HG03439 (cell line): ENCODE data around the gene BICDL2.
"Not testable (repeated sequence)": the region's sequence is repeated elsewhere in the genome, so short reads cannot be mapped to it uniquely, and the experiment has no call there.

Experiments used
- ATAC-seq: cut with Tn5 transposase; IDR thresholded peaks from one replicate; pipeline ENCODE4 v1.9.1; 2021; ENCODE audit warnings: mild to moderate bottlenecking, moderate library complexity; ENCODE audit not compliant: unreplicated experiment

Gene BICDL2

DNA sequence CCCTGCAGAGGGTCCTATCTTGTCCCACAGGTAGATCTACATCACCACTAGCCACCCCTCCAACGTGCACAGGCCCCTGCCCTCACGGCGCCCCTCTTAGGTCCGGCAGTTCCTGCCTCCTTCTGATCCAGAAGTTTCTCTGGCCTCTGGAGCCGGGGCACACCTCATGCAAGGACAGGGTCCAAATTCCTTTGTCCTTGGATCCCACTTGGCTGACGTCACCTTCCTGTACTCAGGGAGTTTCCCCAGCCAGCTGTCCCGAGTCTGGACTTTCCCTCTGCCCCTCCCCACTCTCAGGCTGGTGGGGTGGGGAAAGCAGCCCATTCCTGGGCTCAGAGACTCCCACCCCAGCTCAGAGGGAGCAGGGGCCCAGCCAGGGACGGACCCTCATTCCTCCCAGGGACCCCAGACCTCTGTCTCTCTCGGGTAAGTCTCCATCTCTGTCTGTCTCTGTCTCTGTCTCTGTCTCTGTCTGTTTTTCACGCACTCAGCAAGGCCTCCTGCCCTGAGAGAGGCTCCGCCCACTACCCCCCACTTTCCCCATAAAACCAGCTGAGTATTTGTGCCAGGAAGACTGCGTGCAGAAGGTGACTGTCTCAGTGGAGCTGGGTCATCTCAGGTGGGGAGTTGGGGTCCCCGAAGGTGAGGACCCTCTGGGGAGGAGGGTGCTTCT, 28.5 kb upstream of the BICDL2 start, which contains the start of gene IL32:
Gene IL32 (plus strand): TSS at position 572 of the 673 bp plus-strand sequence. CDS start 172 bp downstream, outside the sequence.
- ATAC-seq = no peak

DNA sequence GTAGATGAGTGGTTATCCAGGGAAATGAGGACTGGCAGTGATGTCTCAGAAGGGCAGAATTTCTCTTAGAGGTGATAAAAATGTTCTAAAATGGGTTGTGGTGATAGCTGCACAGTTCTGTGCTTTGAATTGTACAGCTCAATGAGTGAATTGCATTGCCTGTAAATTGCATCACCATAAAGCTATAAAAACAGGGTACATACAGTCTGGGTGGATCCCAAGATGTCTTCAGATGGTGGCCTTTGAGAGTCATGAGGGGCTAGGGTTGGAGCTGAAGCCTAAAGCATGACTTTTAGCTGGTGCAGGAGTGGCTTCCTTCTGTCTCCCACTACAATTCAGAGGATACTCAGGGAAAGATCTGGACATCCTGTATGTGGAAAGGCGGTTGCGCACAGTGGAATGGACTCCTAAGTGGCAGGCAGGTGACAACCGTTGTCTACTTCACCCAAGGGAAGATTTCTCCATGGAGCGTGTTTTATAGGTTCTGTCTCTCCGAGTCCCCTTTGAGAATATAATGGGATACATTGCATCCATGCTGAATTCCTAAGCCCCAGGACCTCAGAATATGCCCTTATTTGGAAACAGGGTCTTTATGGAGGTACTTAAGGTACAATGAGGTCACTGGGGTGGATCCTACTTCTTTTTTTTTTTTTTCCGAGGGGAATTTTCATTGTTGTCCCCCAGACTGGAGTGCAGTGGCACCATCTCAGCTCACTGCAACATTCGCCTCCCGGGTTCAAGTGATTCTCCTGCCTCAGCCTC, 27.1 kb upstream of the BICDL2 start:
- ATAC-seq = no peak

DNA sequence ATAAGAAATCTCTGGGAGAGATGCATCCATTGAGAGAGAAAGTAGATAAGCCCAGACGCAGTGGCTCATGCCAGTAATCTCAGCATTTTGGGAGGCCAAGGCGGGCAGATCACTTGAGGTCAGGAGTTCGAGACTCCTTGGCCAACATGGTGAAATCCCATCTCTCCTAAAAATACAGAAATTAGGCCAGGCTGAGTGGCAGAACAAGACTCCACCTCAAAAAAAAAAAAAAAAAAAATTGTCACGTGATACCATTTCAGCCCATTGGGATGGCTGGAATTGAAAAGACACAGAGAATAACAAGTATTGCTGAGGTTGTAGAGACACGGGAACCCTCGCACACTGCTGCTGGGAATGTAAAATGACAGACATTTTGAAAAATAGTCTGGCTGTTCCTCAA, 25.8 kb upstream of the BICDL2 start:
- no peak for ATAC-seq

DNA sequence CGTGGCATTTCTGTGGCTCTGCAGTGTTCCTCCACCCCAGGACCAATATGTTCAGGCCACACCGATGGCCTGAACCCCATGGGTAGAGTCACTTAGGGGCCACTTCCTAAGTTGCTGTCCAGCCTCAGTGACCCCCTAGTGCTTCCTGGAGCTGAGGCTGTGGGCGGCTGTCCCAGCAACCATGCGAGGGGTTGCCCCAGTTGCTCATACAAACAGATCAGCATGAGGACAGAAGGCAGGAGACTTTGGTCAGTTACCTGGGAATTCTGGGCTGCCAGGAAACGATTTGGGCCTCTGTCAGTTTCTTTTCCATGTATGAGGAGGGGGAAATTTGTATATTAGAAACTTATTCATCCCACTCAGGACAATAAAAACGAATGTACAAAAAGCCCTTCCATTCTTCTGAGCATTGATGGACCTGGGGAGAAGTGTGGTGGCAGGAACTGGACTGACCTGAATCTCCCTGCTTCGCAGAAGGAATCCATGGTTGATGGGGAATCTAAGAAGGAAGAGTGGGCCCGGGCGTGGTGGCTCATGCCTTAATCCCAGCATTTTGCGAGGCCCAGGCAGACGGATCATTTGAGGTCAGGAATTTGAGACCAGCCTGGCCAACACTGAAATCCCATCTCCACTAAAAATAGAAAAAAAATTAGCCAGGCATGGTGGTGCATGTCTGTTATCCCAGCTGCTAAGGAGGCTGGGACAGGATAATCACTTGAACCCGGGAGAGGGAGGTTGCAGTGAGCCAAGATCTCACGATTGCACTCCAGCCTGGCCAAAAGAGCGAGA, 23.8 kb upstream of the BICDL2 start:
- no peak for ATAC-seq

DNA sequence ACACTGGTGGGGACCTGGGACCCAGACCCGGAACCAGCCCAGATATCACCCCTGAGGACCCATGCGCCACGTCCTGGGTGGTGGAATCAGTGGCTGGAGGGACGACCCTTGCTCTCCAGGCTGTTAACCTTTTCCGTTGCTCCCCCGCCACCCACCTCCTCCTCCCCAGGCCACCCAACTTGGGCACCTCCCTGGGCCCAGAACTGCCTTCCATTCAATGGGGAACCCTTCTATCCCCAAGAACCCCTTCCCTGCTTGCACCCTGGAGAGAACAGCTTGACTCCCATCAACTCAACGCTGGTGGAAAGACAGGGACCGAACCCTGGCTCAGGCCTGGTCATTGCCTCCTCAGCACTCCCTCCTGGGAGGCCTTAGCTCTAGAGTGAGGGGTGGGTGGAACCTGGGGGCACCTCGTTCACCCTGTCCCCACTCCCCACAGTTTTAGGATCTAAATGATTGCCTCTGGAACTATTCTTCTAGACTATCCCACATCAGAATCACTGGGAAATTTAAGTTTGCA, 23.0 kb upstream of the BICDL2 start:
- ATAC-seq = no peak

DNA sequence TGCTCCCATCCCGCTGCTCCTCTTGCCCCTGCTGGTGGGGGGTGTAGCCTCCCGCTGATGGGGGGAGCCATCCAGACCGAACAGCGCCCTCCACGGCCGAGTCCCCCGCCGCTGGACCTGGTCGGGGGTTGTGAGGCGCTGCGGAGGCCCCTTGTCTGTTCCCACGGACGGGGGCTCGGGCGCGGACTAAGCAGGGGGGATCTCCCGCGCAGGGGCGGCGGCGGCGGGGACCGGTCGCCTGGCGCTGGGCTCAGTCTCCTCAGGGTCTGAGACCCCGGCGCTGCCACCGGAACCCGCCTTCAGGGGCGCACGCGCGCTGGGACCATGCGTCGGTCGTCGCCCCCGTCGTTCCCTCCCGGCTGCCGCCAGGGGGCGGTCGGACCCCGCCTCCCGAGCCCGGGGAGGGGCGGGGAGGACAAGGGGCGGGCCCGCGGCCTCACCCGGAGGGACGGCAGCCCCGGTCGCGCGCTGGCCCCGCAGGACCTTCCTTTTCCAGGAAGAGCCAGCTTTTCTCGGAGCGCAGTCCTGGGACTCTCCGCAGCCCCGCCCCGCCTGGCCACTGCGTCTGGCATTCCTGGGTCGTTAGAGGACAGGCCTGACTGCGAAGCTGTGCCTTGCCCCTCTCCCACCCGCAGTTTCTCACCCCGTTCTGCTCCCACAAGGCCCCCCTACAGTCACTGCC, 22.4 kb upstream of the BICDL2 start:
- peak; percentile 69 for ATAC-seq

DNA sequence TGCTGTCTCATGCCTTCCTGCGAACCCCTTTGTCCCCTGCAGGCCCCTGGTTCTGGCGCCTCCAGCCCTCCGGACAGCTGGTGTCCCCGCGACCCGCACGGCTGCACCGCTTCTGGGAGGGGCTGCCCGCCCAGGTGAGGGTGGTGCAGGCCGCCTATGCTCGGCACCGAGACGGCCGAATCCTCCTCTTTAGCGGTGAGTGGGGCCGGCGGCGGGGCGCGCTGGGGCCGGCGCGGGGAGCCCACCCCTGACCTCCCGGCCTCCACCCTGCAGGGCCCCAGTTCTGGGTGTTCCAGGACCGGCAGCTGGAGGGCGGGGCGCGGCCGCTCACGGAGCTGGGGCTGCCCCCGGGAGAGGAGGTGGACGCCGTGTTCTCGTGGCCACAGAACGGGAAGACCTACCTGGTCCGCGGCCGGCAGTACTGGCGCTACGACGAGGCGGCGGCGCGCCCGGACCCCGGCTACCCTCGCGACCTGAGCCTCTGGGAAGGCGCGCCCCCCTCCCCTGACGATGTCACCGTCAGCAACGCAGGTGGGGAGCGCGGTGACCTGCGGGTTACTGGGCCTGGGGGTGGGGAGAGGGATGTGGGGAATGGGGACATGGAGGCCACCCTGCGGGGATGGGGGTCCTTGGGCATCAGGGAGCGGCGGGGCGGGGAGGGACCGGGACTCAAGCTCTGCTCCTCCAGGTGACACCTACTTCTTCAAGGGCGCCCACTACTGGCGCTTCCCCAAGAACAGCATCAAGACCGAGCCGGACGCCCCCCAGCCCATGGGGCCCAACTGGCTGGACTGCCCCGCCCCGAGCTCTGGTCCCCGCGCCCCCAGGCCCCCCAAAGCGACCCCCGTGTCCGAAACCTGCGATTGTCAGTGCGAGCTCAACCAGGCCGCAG, 21.6 kb upstream of the BICDL2 start:
- peak; percentile 41 for ATAC-seq

DNA sequence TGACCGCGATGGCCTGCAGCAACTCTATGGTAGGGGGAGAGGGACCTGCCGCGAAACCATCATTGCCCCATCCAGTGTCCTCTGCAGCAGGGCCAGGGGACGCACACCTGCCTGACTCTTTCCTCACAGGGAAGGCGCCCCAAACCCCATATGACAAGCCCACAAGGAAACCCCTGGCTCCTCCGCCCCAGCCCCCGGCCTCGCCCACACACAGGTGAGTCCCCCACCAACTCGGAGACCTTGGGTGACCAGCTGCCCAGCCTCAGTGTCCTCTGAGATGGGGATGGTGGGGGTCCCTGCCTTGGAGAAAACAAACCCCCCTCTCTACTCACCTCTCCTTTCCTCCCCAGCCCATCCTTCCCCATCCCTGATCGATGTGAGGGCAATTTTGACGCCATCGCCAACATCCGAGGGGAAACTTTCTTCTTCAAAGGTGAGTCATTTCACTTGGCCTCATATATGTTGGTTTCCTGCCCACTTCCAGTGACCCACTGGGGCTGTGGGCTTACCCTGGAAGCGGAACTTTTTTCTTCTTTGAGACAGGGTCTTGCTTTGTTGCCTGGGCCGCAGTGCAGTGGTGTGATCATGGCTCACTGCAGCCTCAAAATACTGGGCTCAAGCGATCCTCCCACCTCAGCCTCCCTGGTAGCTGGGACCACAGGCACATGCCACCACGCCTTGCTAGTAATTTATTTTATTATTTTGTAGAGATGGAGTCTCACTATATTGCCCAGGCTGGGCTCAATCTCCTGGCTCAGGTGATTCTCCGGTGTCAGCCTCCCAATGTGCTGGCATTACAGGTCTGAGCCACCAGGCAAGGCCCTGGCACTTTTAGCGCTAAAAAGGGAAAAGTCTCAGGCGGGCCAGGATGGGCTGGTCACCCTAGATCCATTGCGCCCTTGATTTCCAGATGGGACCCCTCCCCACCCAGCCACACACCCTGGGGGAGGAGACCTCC, 20.7 kb upstream of the BICDL2 start:
- ATAC-seq = no peak

DNA sequence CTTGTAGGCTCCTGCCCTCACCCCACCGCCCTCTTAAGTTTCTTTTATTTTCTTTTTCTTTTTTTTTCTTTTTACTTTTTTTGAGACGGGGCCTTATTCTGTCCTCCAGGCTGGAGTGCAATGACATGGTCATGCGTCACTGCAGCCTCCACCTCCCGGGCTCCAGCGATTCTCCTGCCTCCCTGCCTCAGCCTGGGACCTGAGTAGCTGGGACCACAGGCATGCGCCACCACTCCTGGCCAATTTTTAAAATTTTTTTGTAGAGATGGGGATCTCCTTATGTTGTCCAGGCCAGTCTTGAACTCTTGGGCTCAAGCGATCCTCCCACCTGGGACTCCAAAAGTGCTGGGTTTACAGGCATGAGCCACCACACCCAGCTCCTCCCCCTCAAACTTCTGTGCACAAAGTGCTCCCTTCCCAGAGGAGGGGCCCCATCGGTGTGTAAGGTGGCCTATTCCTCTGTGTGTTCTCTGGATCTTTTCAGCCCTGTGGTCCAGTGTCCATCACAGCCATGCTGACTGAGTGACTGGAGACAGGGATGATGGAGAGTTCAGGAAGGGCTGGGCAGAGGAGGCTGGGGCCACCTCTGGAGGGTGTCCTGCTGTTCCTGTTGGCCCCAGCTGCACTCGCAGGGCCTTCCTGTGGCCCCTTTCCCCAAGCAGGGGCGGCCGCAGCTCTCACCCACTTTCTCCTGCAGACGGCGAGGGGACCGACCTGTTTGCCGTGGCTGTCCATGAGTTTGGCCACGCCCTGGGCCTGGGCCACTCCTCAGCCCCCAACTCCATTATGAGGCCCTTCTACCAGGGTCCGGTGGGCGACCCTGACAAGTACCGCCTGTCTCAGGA, 19.8 kb upstream of the BICDL2 start:
- no peak for ATAC-seq

DNA sequence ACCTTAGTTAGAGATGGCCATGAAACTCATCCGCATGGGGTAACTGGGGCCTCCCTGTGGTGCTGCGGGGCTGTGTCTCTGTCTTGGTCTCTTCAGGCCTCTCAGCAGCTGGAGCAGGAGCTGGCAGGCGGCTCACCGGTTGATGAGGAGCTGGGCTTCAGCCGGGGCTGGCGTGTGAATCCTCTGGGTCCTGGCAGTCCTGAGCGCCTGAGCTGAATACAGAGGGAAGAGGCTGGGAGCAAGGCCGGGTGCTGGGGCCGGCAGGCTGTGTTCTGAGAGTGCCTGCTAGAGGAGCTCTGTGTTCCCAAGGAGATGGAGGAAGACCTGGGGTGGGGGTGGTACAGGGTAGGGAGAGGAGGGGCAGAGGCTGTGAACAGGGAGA, 19.0 kb upstream of the BICDL2 start:
- ATAC-seq = not testable (repeated sequence)

DNA sequence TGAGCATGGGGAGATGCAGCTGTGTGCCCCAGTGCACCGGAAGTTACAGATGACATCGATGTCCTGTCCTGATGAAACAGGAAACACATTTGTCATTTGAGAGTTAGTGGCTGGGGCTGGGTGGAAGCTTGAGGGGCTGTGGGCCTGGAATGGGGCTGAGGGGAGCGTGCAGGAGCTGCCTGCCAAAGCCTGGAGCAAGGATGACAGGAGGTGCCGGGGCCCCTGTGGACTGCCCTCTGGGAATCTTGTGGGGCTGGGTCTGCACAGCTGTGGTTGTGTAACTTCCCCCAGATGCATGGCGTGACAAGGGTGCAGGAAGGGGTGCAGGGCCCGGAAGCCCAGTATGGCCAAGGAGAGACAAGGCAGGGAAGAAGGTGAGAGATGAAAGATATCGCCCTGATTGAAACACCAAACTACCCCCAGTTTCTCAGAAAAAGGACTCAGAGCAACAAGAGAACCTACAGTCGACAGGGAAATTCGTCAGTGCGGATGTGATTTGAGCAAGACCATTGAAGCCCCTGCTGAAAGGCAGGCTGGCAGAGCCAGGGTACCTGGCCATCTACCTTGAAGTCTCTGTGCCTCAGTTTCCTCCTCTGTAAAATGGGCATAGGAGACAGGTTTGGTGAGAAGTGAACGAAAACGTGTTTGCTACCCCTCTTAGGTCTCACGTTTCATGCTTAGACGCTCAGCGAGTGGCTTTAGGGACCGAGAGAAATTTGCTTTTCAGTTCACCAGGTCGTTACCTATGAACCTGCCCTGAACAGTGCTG, 18.4 kb upstream of the BICDL2 start:
- no peak for ATAC-seq

DNA sequence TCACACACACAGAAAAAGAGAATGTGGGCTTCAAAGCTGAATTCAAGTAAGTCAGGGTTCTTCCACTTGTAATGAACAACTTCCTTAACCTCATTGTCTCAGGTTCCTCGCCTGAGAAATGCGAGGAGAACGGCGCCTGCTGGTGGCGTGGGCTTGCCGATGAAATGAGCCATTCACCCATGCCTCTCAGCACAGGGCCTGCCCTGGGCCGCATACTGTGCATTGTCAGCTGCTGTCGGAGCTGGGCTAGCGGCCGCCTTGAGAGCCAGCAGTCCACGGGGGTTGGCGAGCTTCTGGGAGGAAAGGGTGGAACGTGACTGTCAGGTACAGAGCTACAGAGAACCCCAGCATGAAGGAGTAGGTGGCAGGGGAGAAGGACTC, 16.6 kb upstream of the BICDL2 start:
- not testable (repeated sequence) for ATAC-seq

DNA sequence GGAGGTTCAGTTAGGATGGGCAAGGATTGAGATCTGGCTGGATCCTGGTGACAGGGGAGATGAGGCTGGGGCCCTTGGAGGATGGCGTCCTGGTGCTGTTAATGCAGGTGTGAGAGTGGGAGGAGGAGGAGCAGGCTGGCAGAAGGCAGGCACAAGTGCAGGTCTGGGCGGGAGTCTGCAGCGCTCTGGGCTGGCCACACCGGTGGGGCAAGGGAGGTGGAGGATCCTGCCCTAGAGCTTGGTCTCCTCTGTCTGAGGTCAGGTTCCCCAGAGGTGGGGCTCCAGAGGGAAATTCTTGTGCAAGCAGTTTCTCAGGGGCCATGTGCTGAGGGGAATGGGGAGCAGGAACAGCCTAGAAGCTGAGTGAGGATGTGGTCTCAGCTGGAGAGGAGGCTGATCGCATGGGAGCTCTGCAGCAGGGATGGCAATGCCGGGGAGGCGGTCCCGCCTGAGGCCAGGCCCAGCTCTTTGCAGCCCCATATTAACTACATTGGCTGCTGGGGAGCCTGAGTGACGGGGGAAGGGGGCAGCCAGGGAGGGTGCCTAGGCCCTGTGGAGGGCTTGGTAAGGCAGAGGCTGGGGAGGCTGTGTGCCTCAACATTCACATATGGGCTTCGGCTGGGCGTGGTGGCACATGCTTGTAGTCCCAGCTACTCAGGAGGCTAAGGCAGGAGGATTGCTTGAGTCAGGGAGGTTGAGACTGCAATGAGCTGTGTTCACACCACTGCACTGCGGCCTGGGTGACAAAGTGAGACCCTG, 16.0 kb upstream of the BICDL2 start:
- ATAC-seq = not testable (repeated sequence)

DNA sequence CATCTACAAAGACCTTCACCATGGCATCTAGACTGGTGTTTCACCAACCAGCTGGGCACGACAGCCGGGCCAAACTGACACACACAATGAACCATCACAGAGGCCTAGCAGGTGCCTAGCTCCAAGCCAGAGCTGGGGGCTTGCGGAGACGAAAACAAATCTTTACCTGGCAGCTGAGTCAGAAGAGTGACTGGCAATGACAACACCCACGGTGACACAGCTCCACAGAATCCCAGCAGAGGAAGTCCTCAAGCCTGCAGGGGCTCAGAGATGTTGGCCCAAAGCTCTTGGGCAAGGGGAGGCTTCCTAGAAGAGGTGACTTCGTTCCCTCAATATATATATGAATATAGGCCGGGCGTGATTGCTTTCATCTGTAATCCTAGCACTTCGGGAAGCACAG, 14.8 kb upstream of the BICDL2 start:
- no peak for ATAC-seq

DNA sequence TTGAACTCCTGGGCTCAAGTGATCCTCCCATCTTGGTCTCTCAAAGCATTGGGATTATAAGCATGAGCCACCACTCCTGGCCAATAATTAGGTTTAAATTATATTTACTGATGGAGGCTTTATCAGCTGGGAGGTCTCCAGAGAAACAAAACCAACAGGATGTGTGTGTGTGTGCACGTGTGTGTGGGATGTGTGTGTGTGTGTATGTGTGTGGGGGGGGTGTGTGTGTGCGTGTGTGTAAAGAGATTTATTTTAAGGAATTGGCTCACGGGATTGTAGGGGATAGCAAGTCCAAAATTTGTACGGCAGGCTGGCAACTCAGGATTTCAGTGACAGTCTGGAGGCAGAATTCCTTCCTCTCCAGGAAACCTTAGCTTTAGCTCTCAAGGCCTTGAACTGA, 14.3 kb upstream of the BICDL2 start:
- no peak for ATAC-seq

DNA sequence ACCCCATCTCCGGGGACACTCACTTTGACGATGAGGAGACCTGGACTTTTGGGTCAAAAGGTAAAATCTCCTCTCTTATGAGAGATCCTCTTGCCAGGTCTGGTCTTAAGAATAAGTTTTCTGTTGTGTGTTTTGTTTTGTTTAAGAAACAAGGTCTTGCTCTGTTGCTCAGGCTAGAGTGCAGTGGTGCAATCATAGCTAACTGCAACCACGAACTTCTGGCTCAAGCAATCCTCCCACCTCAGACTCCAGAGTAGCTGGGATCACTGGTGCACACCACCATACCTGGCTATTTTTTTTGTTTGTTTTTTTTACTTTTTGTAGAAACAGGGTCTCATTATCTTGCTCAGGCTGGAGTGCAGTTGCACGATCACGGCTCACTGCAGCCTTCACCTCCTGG, 13.7 kb upstream of the BICDL2 start:
- no peak for ATAC-seq
